ENCODE measurements around the gene KLK15. TPM values are rescaled to one million over a fixed set of nuclear protein-coding genes. Genes with fewer than 3 reads are reported as not detected.

Gene KLK15
- total RNA-seq, 1 donor from 2014 or later: not detected

GRCh38 chr19:50821622-50822021 lies 11.8 kb downstream of the KLK15 start:
- Histone ChIP-seq H3K4me3 (no peak overlapping the region), H3K4me1 (peaks cover 18% of the 10 kb centered on the region), H3K27ac (no peak overlapping the region), H3K27me3 (no peaks in the 10 kb centered on the region), H3K36me3 (no peaks in the 10 kb centered on the region), H3K9me3 (no peaks in the 10 kb centered on the region)
- TF ChIP-seq POLR2A (IDR thresholded peaks at IDR 0.05) (no peak), POLR2AphosphoS5 (IDR thresholded peaks at IDR 0.05; ENCODE audit: insufficient read depth in 1 of 2, low read depth in 1 of 2) (no peak)
- TF ChIP-seq, protein P1, sequence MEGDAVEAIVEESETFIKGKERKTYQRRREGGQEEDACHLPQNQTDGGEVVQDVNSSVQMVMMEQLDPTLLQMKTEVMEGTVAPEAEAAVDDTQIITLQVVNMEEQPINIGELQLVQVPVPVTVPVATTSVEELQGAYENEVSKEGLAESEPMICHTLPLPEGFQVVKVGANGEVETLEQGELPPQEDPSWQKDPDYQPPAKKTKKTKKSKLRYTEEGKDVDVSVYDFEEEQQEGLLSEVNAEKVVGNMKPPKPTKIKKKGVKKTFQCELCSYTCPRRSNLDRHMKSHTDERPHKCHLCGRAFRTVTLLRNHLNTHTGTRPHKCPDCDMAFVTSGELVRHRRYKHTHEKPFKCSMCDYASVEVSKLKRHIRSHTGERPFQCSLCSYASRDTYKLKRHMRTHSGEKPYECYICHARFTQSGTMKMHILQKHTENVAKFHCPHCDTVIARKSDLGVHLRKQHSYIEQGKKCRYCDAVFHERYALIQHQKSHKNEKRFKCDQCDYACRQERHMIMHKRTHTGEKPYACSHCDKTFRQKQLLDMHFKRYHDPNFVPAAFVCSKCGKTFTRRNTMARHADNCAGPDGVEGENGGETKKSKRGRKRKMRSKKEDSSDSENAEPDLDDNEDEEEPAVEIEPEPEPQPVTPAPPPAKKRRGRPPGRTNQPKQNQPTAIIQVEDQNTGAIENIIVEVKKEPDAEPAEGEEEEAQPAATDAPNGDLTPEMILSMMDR (IDR thresholded peaks at IDR 0.05): no peak
- intact Hi-C loops (cut with DNase I): no loop called here
- DNase-seq (ENCODE audit: extremely low spot score in 2 of 2): no peak

GRCh38 chr19:50821248-50821612 lies 12.1 kb downstream of the KLK15 start:
- Histone ChIP-seq H3K4me3 (no peak overlapping the region), H3K27me3 (no peaks in the 10 kb centered on the region), H3K9me3 (no peaks in the 10 kb centered on the region), H3K36me3 (no peaks in the 10 kb centered on the region), H3K27ac (no peak overlapping the region), H3K4me1 (peaks cover 18% of the 10 kb centered on the region)
- DNase-seq (ENCODE audit: extremely low spot score in 2 of 2): no peak
- no peak for TF ChIP-seq POLR2A (IDR thresholded peaks at IDR 0.05)
- TF ChIP-seq, protein P1 (IDR thresholded peaks at IDR 0.05): no peak
- no peak for TF ChIP-seq POLR2AphosphoS5 (IDR thresholded peaks at IDR 0.05; ENCODE audit: insufficient read depth in 1 of 2, low read depth in 1 of 2)
- intact Hi-C loops (cut with DNase I): no loop called here

GRCh38 chr19:50820549-50821247 lies 12.7 kb downstream of the KLK15 start:
- intact Hi-C loops (cut with DNase I): no loop called here
- Histone ChIP-seq H3K27me3 (no peaks in the 10 kb centered on the region), H3K4me3 (no peak overlapping the region), H3K36me3 (no peaks in the 10 kb centered on the region), H3K27ac (no peak overlapping the region), H3K9me3 (no peaks in the 10 kb centered on the region), H3K4me1 (peaks cover 18% of the 10 kb centered on the region)
- no peak for TF ChIP-seq POLR2A (IDR thresholded peaks at IDR 0.05)
- no peak for TF ChIP-seq POLR2AphosphoS5 (IDR thresholded peaks at IDR 0.05; ENCODE audit: insufficient read depth in 1 of 2, low read depth in 1 of 2)
- TF ChIP-seq, protein P1 (IDR thresholded peaks at IDR 0.05): no peak
- no peak for DNase-seq (ENCODE audit: extremely low spot score in 2 of 2)

DNA sequence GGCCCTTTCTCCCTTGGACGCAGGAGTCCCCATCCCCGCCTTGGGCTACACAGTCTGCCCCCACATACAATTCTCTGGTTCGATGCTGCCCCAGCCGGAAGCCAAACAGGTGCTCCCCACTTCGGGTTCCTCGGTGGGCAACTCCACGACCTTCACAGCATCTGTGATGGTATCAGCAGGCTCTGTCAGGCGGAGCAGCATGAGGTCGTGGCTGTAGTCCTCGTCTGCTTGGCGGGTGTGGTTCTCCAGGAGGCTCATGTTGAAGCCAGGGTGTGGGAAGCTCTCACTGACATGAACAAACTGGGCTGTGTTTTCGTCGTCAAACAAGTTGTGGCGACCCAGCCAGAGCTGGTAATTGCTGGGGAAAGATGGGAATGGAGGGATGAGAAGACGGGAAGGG lies 13.3 kb downstream of the KLK15 start:
- intact Hi-C loops (cut with DNase I): no loop called here
- Histone ChIP-seq H3K4me3 (no peak overlapping the region), H3K27ac (no peak overlapping the region), H3K9me3 (no peaks in the 10 kb centered on the region), H3K36me3 (no peaks in the 10 kb centered on the region), H3K4me1 (peaks cover 18% of the 10 kb centered on the region), H3K27me3 (no peaks in the 10 kb centered on the region)
- DNase-seq (ENCODE audit: extremely low spot score in 2 of 2): no peak
- TF ChIP-seq, protein P1 (IDR thresholded peaks at IDR 0.05): no peak
- TF ChIP-seq POLR2A (IDR thresholded peaks at IDR 0.05): no peak
- no peak for TF ChIP-seq POLR2AphosphoS5 (IDR thresholded peaks at IDR 0.05; ENCODE audit: insufficient read depth in 1 of 2, low read depth in 1 of 2)

GRCh38 chr19:50819636-50820035 lies 13.7 kb downstream of the KLK15 start:
- no peaks in the 10 kb centered on the region for H3K36me3 ChIP-seq
- no peaks in the 10 kb centered on the region for H3K27me3 ChIP-seq
- no peak overlapping the region for H3K4me3 ChIP-seq
- no peaks in the 10 kb centered on the region for H3K9me3 ChIP-seq
- DNase-seq (ENCODE audit: extremely low spot score in 2 of 2): no peak
- H3K4me1 ChIP-seq: peaks cover 18% of the 10 kb centered on the region
- TF ChIP-seq, protein P1 (IDR thresholded peaks at IDR 0.05): no peak
- TF ChIP-seq POLR2AphosphoS5 (IDR thresholded peaks at IDR 0.05; ENCODE audit: insufficient read depth in 1 of 2, low read depth in 1 of 2): no peak
- H3K27ac ChIP-seq: no peak overlapping the region
- intact Hi-C loops (cut with DNase I): no loop called here
